ENCODE measurements around the gene DISC1. TPM values are rescaled to one million over a fixed set of nuclear protein-coding genes. Genes with fewer than 3 reads are reported as not detected.
"Not testable (repeated sequence)": the region's sequence is repeated elsewhere in the genome, so short reads cannot be mapped to it uniquely, and the experiment has no call there.

The DISC1 gene
- total RNA-seq, 2 donors from 2014 or later = 2.9 to 5.8 TPM

DNA sequence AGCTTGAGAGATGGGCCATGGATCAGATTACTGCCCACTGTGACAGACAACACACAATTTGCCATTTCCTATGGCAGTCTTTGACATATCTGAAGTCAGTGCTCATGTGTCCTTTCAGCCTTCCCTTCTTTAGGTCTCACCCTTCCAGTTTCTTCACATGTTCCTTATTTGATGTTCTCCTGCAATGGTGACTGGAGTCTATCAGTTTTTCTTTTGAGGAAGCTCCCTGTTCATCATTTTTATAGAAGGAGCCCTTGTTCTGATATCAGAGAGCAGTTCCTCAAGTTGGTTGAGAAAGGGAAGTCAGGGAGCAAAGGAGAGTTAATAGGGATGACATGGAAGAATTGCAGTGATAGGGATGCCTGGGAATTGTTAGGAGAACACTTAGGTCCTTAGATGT, 42.2 kb downstream of the DISC1 start:
- Mint-ChIP-seq H3K36me3 (ENCODE audit: insufficient read depth in 2 of 2) (peaks cover 10 to 18% of the 10 kb centered on the region in 2 donors), H3K4me1 (ENCODE audit: low read depth) (peaks cover 14% of the 10 kb centered on the region), H3K4me3 (no peak overlapping the region), H3K27ac (no peak overlapping the region), H3K27me3 (ENCODE audit: low read depth) (no peaks in the 10 kb centered on the region), H3K9me3 (peaks cover 10 to 15% of the 10 kb centered on the region in 2 donors)
- DNase-seq (no peak), ATAC-seq (replicated peaks in 1 of 2) (no peak)

DNA sequence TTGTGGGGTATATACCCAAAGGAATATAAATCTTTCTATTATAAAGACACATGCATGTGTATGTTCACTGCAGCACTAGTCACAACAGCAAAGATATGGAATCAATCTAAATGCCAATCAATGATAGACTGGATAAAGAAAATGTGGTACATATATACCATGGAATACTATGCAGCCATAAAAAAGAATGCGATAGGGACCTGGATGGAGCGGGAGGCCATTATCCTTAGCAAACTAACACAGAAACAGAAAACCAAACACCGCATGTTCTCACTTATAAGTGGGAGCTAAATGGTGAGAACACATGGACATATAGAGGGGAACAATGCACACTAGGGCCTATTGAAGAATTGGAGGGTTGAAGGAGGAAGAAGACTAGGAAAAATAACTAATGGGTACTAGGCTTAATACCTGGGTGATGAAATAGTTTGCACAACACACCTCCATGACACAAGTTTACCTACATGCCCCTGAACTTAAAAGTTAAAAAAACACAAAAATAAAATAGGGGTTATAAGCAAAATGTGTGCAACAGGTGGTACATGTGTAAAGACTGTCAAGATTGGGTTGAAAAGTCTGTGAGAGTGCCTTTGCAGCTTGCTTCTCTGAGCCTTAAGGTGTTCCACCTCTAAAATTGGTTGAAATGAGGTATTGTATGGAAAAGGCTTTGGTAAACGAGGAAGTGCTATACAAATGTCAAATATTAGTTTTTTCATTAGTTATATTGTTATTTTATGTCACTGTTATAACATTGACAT, 43.5 kb downstream of the DISC1 start:
- H3K9me3 Mint-ChIP-seq = peaks cover 10 to 15% of the 10 kb centered on the region in 2 donors
- DNase-seq = not testable (repeated sequence)
- peaks cover 26% of the 10 kb centered on the region for H3K4me1 Mint-ChIP-seq (ENCODE audit: low read depth)

DNA sequence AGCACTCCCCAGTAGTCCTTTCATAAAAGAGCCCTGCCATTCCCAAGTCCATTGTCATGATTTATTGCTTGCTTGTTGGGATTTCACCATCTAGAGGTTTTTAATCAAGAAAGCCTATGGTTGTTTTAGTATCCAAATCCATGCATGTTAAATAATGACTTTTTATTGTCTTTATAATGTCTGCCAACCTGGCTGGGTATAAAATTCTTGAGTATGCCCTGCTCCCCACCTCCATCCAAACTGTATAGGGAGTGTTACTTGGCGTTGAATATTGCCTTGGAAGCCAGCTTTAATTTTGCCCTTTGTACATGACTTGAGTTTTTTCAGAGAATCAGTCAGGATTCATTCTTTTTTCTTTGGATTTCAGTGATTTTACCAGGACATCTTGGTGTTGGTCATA, 44.2 kb downstream of the DISC1 start:
- Mint-ChIP-seq H3K9me3 (peaks cover 10 to 14% of the 10 kb centered on the region in 2 donors), H3K27ac (no peak overlapping the region), H3K4me1 (ENCODE audit: low read depth) (peaks cover 30% of the 10 kb centered on the region), H3K27me3 (ENCODE audit: low read depth) (no peaks in the 10 kb centered on the region), H3K36me3 (ENCODE audit: insufficient read depth in 2 of 2) (peaks cover 10 to 17% of the 10 kb centered on the region in 2 donors), H3K4me3 (no peak overlapping the region)
- DNase-seq = no peak
- no peak for ATAC-seq (replicated peaks in 1 of 2)

More for the DNA sequence above, 43.5 kb downstream of the DISC1 start:
- ATAC-seq (replicated peaks in 1 of 2); H3K27me3 Mint-ChIP-seq (ENCODE audit: low read depth); H3K4me3 Mint-ChIP-seq; H3K27ac Mint-ChIP-seq: not testable (repeated sequence)
- H3K36me3 Mint-ChIP-seq (ENCODE audit: insufficient read depth in 2 of 2) = peaks cover 10 to 18% of the 10 kb centered on the region in 2 donors

DNA sequence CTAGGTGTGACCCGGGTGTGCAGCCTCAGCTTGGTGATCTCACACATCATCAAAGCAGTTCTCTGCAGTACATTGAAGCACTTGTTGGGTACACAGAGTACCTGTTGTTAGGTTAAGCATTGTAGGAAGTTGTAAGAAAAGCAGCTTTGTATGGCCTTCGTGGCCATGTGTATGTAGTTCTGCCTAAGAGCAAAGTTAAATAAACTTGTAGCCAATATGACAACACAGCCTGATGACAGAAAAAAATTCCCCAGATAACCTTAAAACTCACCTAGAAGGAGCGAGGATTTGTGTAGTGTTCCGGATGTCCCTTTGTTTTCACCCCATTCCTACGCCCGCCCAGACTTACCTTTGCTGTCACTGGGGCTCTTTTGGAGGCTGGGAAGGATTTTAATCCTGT, 48.0 kb downstream of the DISC1 start:
- DNase-seq (no peak), ATAC-seq (replicated peaks in 1 of 2) (no peak)
- peaks cover 7 to 12% of the 10 kb centered on the region in 2 donors for H3K36me3 Mint-ChIP-seq (ENCODE audit: insufficient read depth in 2 of 2)
- H3K9me3 Mint-ChIP-seq = peaks cover 7 to 8% of the 10 kb centered on the region in 2 donors
- H3K27ac Mint-ChIP-seq = no peak overlapping the region
- no peaks in the 10 kb centered on the region for H3K27me3 Mint-ChIP-seq (ENCODE audit: low read depth)
- H3K4me3 Mint-ChIP-seq = no peak overlapping the region
- H3K4me1 Mint-ChIP-seq (ENCODE audit: low read depth) = peaks cover 30% of the 10 kb centered on the region

DNA sequence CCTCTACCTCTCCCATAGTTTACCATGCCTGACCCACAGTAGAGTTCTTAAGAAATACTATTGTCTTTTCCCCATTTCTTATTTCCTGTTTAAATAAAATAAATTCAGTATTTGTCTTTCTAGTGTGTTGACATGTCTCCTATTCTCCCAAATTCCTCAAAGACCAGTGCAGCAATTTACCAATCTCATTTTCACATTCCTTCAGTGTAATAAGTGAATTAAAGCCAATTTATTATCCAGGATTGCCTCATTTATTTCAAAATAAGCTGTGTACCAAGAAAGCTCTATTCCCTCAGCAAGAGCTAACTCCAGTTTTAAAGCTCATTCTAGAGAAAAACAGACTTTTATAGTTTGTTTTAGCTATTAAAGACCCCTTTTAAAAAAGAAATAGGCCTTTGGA, 49.9 kb downstream of the DISC1 start:
- Mint-ChIP-seq H3K27me3 (ENCODE audit: low read depth) (no peaks in the 10 kb centered on the region), H3K9me3 (no peaks in the 10 kb centered on the region)
- ATAC-seq (replicated peaks in 1 of 2) = no peak

DNA sequence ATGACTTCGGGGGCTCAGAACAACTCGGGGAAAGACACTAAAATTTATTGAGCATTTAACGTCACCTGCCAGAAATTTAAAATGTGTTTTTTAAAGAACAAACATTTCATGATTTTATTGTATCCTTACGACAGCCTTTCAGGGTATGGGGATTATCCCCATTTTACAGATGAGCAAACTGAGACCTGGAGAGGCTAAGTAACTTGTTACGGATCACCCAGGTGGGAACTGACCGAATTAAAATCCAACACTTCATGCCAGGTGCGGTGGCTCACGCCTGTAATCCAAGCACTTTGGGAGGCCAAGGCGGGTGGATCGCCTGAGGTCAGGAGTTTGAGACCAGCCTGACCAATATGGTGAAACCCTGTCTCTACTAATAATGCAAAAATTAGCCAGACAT, 50.9 kb downstream of the DISC1 start:
- no peak for DNase-seq
- no peak overlapping the region for H3K27ac Mint-ChIP-seq
- H3K4me3 Mint-ChIP-seq = no peak overlapping the region
- ATAC-seq (replicated peaks in 1 of 2) = no peak
- H3K36me3 Mint-ChIP-seq (ENCODE audit: insufficient read depth in 2 of 2) = peaks cover 0 to 2% of the 10 kb centered on the region in 2 donors
- H3K4me1 Mint-ChIP-seq (ENCODE audit: low read depth) = peaks cover 26% of the 10 kb centered on the region
- no peaks in the 10 kb centered on the region for H3K27me3 Mint-ChIP-seq (ENCODE audit: low read depth)
- no peaks in the 10 kb centered on the region for H3K9me3 Mint-ChIP-seq

More for the DNA sequence above, 49.9 kb downstream of the DISC1 start:
- Mint-ChIP-seq H3K27ac (peak overlapping the region; percentile 62), H3K36me3 (ENCODE audit: insufficient read depth in 2 of 2) (peaks cover 0 to 2% of the 10 kb centered on the region in 2 donors), H3K4me3 (no peak overlapping the region), H3K4me1 (ENCODE audit: low read depth) (peaks cover 30% of the 10 kb centered on the region)
- no peak for DNase-seq

DNA sequence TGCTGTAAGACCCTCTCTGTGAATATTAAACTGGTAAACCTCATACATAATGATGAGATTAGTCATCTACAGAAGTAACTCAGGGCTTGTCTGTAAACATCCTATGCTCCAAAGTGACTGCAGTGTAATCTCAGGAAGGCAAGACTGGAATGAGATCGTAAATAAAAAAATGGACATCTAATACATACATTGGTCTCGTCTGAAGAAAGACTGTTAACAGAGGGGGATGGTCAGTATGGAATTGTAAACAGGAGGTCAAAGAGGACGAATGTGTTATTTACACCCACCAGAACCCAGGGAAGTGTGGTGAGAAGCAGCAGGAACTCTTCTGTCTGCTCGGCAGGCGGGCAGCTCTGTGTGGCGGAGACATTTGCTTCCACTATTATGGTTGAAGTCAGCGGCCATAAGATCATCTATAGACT, 51.4 kb downstream of the DISC1 start:
- no peak for DNase-seq
- ATAC-seq (replicated peaks in 1 of 2) = no peak
- Mint-ChIP-seq H3K9me3 (no peaks in the 10 kb centered on the region), H3K4me1 (ENCODE audit: low read depth) (peaks cover 21% of the 10 kb centered on the region), H3K27me3 (ENCODE audit: low read depth) (no peaks in the 10 kb centered on the region), H3K36me3 (ENCODE audit: insufficient read depth in 2 of 2) (peaks cover 0 to 2% of the 10 kb centered on the region in 2 donors), H3K27ac (no peak overlapping the region), H3K4me3 (no peak overlapping the region)

DNA sequence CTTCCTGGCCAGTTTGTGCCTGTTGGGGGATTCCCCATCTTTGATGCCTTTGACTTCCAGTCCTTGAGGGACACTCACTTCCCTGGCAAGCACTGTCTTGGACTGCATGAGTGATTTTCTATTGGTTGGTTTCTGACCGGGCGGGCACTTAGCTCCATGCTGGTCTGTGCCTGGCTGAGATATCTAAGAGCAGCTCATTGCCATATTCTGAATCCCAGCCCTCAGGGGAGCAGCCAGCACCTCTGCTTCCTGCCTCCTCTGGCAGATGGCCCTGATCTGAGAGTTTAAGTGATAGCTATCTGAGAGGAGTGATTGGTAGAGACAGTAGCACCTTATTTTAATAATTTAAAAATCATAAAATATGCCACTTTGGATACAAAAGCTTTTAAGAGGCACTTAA, 52.5 kb downstream of the DISC1 start:
- no peak for ATAC-seq (replicated peaks in 1 of 2)
- Mint-ChIP-seq H3K27me3 (ENCODE audit: low read depth) (no peaks in the 10 kb centered on the region), H3K9me3 (no peaks in the 10 kb centered on the region), H3K36me3 (ENCODE audit: insufficient read depth in 2 of 2) (peaks cover 0 to 2% of the 10 kb centered on the region in 2 donors), H3K4me1 (ENCODE audit: low read depth) (peaks cover 13% of the 10 kb centered on the region), H3K4me3 (no peak overlapping the region), H3K27ac (no peak overlapping the region)
- DNase-seq = no peak

DNA sequence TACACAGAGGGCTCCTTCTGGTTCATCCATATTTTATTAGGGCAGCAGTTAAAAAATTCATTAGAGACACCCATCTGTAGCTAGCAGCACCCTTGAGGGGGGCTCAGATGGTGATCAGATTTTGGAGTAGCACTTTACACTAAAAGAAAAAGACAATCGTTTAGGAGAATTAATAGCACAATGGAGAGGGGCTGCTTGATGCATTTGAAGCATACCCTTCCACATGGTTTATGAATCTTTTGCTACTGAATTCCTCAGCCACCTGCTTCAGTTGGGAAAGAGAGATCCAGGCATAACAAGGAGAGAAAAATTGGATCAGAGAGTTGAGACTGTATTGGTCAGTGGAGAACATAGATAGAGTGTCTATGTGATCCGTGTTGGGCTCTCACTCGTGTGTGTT, 54.4 kb downstream of the DISC1 start:
- ATAC-seq (replicated peaks in 1 of 2) (no peak), DNase-seq (no peak)
- Mint-ChIP-seq H3K27me3 (ENCODE audit: low read depth) (no peaks in the 10 kb centered on the region), H3K27ac (no peak overlapping the region), H3K4me1 (ENCODE audit: low read depth) (no peaks in the 10 kb centered on the region), H3K4me3 (no peak overlapping the region), H3K36me3 (ENCODE audit: insufficient read depth in 2 of 2) (peaks cover 0 to 3% of the 10 kb centered on the region in 2 donors), H3K9me3 (no peaks in the 10 kb centered on the region)

DNA sequence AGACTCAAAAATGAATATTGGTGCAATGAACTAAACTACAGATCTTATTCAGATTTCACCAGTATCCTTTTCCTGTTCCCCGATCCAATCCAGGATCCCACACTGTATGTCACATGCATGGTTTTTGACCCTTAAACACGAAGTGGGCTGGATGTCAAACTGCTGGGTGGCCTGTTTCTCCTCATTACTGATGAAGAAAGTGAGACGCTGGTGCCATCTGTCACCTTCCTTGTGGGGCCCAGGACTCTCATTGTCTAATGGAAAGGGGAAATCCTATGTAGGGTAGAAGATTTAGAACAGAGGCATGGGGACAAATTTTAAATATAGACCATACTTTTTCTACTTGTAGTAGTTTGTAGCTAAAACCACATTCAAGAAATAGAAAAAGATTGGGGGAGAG, 56.2 kb downstream of the DISC1 start:
- Mint-ChIP-seq H3K4me1 (ENCODE audit: low read depth) (no peaks in the 10 kb centered on the region), H3K9me3 (peaks cover 6% of the 10 kb centered on the region in 2 donors), H3K36me3 (ENCODE audit: insufficient read depth in 2 of 2) (peaks cover 4 to 9% of the 10 kb centered on the region in 2 donors), H3K4me3 (no peak overlapping the region), H3K27ac (no peak overlapping the region), H3K27me3 (ENCODE audit: low read depth) (no peaks in the 10 kb centered on the region)
- ATAC-seq (replicated peaks in 1 of 2) (no peak), DNase-seq (no peak)

DNA sequence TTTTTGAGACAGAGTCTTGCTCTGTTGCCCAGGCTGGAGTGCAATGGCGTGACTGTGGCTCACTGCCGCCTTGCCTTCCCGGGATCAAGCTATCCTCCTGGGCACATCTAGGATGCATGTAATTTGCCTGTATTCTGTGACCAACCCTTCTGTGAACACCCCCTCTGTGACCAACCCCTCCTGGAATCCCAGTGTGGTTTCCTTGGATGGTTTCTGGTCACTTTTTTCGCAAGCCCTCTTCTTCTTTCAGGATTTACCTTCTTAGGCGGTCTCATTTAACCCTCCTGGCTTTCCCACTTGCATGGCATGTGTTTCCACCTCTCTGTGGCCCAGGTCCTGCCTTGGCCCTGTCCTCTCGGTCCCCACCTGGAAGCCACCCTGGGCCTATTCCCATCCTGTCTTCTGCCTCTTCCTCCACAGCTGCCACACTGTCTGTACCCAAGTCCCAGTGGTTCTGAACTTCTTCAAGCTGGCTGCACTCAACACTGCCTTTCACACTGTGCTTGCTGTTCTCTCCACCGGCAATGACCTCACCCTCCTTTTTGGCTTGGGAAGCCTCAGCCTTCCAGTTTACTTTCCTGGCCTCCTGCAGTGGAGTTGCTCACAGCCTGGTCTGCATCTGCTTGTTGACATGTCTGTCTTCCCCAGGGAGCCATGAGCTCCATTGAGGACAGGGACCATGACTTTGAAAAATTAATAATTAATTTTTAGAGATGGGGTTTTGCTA, 57.0 kb downstream of the DISC1 start:
- no peak for DNase-seq
- Mint-ChIP-seq H3K27ac (no peak overlapping the region), H3K36me3 (ENCODE audit: insufficient read depth in 2 of 2) (peaks cover 4 to 9% of the 10 kb centered on the region in 2 donors), H3K9me3 (peaks cover 6% of the 10 kb centered on the region in 2 donors), H3K27me3 (ENCODE audit: low read depth) (no peaks in the 10 kb centered on the region), H3K4me3 (no peak overlapping the region), H3K4me1 (ENCODE audit: low read depth) (no peaks in the 10 kb centered on the region)
- ATAC-seq (replicated peaks in 1 of 2) = no peak

DNA sequence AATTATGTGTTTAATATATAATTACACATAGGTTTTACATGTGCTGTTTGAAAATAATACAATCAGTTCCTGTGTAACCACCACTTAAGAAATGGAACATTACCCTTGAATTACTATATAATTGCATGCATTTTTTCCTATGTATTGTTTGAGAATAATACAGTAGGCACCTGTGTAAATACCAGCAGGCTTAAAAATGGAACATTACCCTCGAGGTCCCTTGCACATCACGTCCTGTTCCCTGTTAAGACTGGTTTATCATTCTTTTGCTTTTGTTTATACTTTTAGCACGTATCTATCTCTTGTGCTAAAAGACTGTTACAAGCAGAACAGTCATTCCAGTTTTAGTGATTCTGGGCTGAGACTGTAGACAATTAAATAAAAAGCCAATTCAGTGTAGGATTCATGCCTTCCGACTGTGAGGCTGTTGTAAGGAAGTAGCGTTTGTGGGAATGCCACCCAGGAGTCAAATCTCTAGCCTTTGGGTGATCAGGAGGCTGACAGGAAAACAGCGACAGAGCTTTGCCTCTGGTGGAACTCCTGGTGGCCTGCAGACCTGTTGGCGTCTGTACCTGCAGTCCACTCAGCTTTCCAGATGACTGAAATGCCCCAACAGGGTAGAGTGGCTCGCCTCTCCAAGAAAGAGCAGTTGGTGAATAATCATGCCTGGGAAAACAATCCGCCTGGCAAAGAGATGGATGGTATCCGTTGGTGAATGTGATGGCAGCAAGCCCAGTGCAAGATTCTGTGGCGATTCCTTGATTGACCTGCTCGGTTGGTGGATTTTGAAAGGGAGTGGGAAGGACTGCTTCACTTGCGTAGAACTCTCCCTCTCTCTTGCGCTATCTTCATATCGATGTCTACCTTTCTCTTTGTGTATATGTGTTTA, 58.0 kb downstream of the DISC1 start:
- ATAC-seq (replicated peaks in 1 of 2) = no peak

DNA sequence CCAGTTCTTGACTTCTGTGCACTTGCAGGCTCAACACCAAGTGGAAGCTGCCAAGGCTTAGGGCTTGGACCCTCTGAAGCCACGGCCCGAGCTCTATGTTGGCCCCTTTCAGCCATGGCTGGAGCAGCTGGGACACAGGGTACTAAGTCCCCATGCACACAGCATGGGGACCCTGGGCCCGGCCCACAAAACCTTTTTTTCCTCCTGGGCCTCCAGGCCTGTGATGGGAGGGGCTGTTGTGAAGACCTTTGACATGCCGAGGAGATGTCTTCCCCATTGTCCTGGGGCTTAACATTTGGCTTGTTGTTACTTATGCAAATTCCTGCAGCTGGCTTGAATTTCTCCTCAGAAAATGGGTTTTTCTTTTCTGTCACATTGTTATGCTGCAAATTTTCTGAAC, 59.8 kb downstream of the DISC1 start:
- H3K27ac Mint-ChIP-seq = no peak overlapping the region
- H3K9me3 Mint-ChIP-seq = peaks cover 6% of the 10 kb centered on the region in 2 donors
- peaks cover 5% of the 10 kb centered on the region for H3K4me1 Mint-ChIP-seq (ENCODE audit: low read depth)
- H3K36me3 Mint-ChIP-seq (ENCODE audit: insufficient read depth in 2 of 2) = peaks cover 4 to 9% of the 10 kb centered on the region in 2 donors
- H3K4me3 Mint-ChIP-seq = no peak overlapping the region
- ATAC-seq (replicated peaks in 1 of 2) (no peak), DNase-seq (no peak)
- no peaks in the 10 kb centered on the region for H3K27me3 Mint-ChIP-seq (ENCODE audit: low read depth)

More for the DNA sequence above, 58.0 kb downstream of the DISC1 start:
- Mint-ChIP-seq H3K9me3 (peaks cover 6% of the 10 kb centered on the region in 2 donors), H3K27me3 (ENCODE audit: low read depth) (no peaks in the 10 kb centered on the region), H3K4me1 (ENCODE audit: low read depth) (peaks cover 1% of the 10 kb centered on the region), H3K4me3 (no peak overlapping the region), H3K36me3 (ENCODE audit: insufficient read depth in 2 of 2) (peaks cover 4 to 9% of the 10 kb centered on the region in 2 donors), H3K27ac (no peak overlapping the region)
- no peak for DNase-seq
